Stimulated activated CD8-positive, alpha-beta memory T cell treated with anti-CD3 and anti-CD28 coated beads, Interleukin-7, amount 100 ng/mL, for 4 hours (primary cell): ENCODE data around the gene LRP6.

Source experiments
- DNase-seq, 2 donors: peaks; one replicate each; pipeline ENCODE4 v3.0.0-alpha.2; 2020; ENCODE audit warnings: low read depth in 2 of 2

Gene LRP6

GRCh38 chr12:12214635-12215131 lies 52.2 kb downstream of the LRP6 start:
- DNase-seq = no peak

- no peak for DNase-seq
Observed at GRCh38 chr12:12214201-12214600, 52.6 kb downstream of the LRP6 start.

- DNase-seq = no peak
Observed at GRCh38 chr12:12212769-12213168, 54.1 kb downstream of the LRP6 start.

GRCh38 chr12:12210983-12211382 lies 55.9 kb downstream of the LRP6 start:
- DNase-seq = no peak

- no peak for DNase-seq
Observed at GRCh38 chr12:12210416-12210815, 56.4 kb downstream of the LRP6 start.

DNA sequence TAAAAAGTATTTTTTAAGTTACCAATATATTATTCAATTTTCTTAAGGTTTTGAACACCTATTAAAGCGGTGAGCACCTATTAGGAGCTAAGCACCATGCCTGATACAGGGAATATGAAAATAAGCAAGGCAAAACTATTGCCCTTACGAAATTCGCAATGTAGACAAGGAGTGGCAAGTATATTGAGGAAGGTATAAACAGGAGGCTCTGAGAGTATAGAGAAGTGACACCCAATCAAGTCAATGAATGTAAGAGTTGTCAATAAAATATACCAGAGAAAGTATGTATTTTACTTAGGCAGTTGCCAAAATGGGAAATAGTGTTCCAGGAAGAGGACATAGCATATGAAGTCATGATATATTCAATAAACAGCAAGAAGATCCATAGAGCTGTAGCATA lies 57.2 kb downstream of the LRP6 start:
- DNase-seq = no peak

DNA sequence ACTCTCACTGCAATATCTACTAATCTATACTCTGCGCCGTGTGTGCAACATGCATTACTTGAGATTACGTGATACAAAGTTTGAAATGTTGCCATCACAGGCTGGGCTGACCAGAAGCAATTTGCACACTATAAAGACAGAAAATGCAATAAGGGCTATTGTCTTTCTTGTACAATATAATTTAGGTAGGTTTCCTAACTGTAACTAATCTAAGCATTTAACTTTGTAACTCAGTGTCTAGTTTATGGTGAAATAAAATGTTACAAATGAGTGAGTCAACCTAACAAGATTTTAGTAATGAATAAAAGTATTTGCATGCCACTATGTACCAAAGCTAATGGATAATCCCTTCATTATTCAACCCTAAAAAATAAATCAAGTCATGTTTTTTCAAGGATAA lies 57.8 kb downstream of the LRP6 start:
- no peak for DNase-seq

- no peak for DNase-seq
Observed at GRCh38 chr12:12207746-12208145, 59.1 kb downstream of the LRP6 start.

- no peak for DNase-seq
Observed at GRCh38 chr12:12206776-12207388, 60.0 kb downstream of the LRP6 start.

GRCh38 chr12:12202747-12203146 lies 64.1 kb downstream of the LRP6 start:
- DNase-seq = no peak

GRCh38 chr12:12202105-12202504 lies 64.7 kb downstream of the LRP6 start:
- no peak for DNase-seq

GRCh38 chr12:12201274-12201758 lies 65.5 kb downstream of the LRP6 start:
- no peak for DNase-seq

DNA sequence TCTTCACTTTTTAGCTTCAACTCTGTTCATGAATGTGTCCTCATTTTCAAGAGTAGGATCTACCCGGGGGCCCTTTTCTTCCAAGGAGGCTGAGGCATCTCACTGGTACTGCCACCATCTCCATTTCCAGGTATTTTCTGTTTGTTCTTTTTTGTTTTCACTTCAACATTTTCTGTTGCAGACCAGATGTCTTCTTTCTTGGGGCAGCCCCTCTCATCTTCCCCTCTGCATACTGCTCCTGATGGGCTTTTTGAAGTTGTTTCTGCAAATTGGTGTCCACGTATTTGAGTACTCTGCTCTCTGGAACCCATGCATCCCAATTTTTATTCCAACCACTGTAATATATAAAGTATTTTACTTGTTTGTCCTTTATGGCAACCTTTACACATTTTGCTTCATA lies 66.5 kb downstream of the LRP6 start:
- no peak for DNase-seq

DNA sequence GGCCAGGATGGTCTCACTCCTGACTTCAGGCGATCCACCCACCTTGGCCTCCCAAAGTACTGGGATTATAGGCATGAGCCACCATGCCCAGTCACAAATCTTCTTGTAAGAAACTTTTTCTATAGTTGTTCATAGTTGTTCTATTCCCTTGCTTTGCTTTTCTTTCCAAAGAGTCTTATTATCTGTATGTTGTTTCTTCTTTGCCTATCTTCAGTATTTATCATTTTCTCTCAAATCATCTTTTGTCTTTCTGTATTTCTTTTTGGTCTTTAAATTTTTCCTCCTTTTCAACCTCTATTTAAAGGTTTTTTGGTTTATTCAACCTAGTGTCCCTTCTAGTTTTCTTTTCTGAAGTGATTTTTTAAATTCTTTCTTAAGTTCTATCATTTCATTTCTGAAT lies 68.7 kb downstream of the LRP6 start:
- no peak for DNase-seq

DNA sequence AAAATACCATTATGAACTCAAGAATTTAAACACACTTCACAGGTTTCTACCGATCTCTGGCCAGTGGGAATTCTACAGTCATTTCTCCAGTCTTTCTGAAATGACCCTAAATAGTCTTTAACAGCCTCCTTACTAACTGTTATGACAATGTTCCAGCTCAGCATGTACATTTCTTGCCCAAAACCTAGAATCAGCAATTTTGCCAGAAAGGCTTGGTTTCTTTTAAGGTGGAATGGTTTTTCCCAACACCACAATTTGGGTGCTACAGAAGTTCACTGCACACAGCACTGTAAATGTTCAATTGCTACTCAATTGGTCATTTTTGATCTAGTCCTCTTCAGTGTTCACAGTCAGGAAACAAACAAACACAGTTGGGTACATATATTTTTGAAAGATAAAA lies 69.7 kb downstream of the LRP6 start:
- DNase-seq = no peak

GRCh38 chr12:12195516-12195915 lies 71.3 kb downstream of the LRP6 start:
- no peak for DNase-seq

DNA sequence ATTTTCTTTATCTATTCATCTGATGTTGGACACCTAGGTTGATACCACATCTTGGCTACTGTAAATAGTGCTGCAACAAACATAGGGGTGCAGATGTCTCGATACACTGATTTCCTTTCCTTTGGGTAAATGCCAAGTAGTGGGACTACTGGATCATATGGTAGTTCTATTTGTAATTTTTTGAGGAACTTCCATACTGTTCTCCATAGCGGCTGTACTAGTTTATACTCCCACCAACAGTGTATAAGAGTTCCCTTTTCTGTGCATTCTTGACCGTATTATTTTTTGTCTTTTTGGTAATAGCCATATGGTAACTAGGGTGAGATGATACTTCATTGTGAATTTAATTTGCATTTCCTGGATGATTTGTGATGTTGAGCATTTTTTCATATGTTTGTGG lies 71.8 kb downstream of the LRP6 start:
- no peak for DNase-seq

- no peak for DNase-seq
Observed at GRCh38 chr12:12194206-12194605, 72.6 kb downstream of the LRP6 start.

- no peak for DNase-seq
Observed at GRCh38 chr12:12191008-12191407, 75.8 kb downstream of the LRP6 start.

DNA sequence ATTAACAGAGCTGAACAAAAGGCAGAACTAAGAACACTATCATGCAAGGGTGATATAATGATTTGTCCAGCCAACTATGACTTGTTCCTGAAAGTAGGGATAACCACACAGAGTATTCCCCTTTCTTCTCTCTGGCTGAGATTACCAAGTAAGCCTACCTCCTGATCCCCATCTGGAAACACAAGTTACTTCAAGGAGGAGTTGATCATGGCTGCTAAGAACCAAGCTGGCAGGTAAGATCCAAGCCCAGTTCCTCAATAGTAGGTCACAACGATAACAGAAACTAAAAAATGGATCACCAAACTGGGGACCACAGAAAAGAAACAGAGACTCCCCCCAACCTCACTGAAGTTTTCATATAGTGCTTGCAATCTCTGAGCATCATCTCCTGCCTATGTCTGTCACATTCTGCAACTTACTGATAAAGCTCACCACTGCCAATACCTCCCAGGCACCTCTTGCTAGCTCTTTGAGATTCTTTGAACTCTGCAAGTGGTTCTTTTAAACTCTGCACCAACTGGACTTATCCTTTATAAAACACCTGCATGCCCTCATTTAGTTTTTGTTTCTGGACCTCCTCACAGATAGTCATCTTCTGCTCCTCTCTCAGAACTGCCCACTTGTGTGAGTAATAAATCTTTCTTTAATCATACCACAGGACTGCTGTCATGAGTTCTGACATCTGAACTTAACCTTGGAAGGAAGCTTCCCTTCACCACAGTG lies 76.6 kb downstream of the LRP6 start:
- DNase-seq = no peak

DNA sequence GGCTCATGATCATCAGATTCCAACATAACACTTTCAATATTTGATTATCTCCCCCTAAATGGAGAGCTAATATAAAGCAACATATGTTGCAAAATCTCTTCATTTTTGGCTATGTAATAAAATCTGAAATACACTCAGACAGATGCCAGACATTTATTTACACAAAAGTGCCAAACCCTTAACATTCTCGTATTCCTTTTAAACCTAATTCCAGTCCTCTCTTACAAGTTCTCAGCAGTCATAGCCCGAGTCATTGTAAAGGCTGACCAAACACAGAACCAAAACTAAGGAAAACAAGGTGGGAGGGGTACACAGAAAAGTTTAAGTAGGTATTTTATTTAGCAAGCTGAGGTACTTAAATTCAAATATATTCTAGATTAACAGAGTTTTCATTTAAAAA lies 81.4 kb downstream of the LRP6 start:
- no peak for DNase-seq

DNA sequence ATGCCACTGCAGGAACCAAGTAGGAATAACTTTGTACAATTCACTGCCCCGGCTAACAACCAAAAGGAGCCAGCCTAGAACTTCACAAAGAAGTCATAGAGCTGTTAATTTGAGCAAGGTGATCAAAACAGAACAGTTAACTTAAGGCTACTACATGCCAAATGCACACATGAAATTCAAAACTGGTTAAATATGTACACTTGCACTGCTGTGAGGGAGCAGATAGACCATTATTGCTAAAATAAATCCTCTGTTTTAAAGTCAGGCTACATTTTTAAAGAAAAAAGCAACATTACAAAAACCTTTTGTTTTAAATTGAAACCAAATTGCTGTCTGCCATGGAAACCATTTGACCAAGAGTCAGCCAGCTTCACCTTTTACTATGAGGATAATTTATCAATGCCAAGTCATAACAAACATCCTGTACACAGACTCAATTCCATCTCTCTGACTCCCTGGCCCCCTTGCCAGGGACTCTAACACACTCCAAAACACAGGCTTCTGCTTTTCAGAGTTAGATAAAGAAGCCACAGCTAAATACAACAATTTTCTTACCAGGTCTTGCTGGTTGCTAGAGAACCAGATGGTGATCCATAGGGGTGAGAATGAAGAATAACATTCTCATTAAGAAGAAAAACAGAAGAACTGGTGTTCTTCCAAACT lies 84.0 kb downstream of the LRP6 start:
- no peak for DNase-seq

- DNase-seq = no peak
Observed at GRCh38 chr12:12181511-12181910, 85.3 kb downstream of the LRP6 start.
